HCT116 (cell line): ENCODE measurements around the gene TSPAN1.

Experiments used
- CTCF ChIP-seq, 3 experiments: fragments of 200-600 bp in 1 of 3; sonication (generic) in 1 of 3; IDR thresholded peaks in 2 of 3; conservative IDR thresholded peaks in 1 of 3; 2 replicates each; pipeline ENCODE4 v1.5.1; 2012 to 2017; ENCODE audit warnings: low read depth in 2 of 3, low read length in 2 of 3, antibody characterized with exemption in 1 of 3, borderline replicate concordance in 1 of 3, control low read depth in 1 of 3, mild to moderate bottlenecking in 1 of 3, mixed read lengths in 1 of 3, mixed run types in 1 of 3, moderate library complexity in 1 of 3; ENCODE audit not compliant: insufficient read depth in 1 of 3
- ELF1 ChIP-seq: IDR thresholded peaks from 2 replicates; pipeline ENCODE4 v1.6.1; 2012; ENCODE audit warnings: low read depth, borderline replicate concordance
- EZH2 ChIP-seq: fragments of 200-600 bp; sonication (generic); IDR thresholded peaks from 2 replicates; pipeline ENCODE4 v1.6.1; 2017; ENCODE audit warnings: antibody characterized with exemption, mixed run types
- EZH2phosphoT487 ChIP-seq: fragments of 200-600 bp; IDR thresholded peaks from 2 replicates; pipeline ENCODE4 v1.6.1; 2018; ENCODE audit warnings: antibody characterized with exemption, borderline replicate concordance
- MAX ChIP-seq: IDR thresholded peaks from 2 replicates; pipeline ENCODE4 v1.6.1; 2012
- POLR2A ChIP-seq: IDR thresholded peaks from 2 replicates; pipeline ENCODE4 v1.7.0; 2011; ENCODE audit warnings: borderline replicate concordance; ENCODE audit not compliant: insufficient read depth, insufficient read length; ENCODE audit errors: extremely low read depth
- POLR2AphosphoS5 ChIP-seq: IDR thresholded peaks from 2 replicates; pipeline ENCODE4 v1.6.1; 2011; ENCODE audit warnings: mild to moderate bottlenecking, low read depth, low read length, moderate library complexity
- REST ChIP-seq: IDR thresholded peaks from 2 replicates; pipeline ENCODE4 v1.6.1; 2012; ENCODE audit warnings: low read depth
- YY1 ChIP-seq: IDR thresholded peaks from 2 replicates; pipeline ENCODE4 v1.6.1; 2011; ENCODE audit warnings: low read length, low read depth, moderate library complexity, mild to moderate bottlenecking; ENCODE audit not compliant: insufficient replicate concordance; ENCODE audit errors: extremely low read depth
- ZNF274 ChIP-seq: fragments of 200-500 bp; sonication (Bioruptor generic); IDR thresholded peaks from 2 replicates; pipeline ENCODE4 v1.6.1; 2014; ENCODE audit warnings: mild to moderate bottlenecking, low read depth, low read length, inconsistent platforms
- TF ChIP-seq, protein P1 (sequence below): IDR thresholded peaks from 2 replicates; pipeline ENCODE4 v1.6.1; 2011; ENCODE audit warnings: mild to moderate bottlenecking, low read length, moderate library complexity; ENCODE audit not compliant: insufficient replicate concordance; ENCODE audit errors: extremely low read depth
- TF ChIP-seq, protein P2 (sequence below): IDR thresholded peaks from 2 replicates; pipeline ENCODE4 v1.6.1; 2012

GRCh38 chr1:46205791-46206190 lies 30.9 kb downstream of the TSPAN1 start:
- TF ChIP-seq CTCF (IDR thresholded peaks at IDR 0.05 in 2 of 3, conservative IDR thresholded peaks at IDR 0.05 in 1 of 3; ENCODE audit: borderline replicate concordance in 1 of 3, insufficient read depth in 1 of 3, low read depth in 2 of 3, low read length in 2 of 3), result no peak
- no peak for TF ChIP-seq REST
- no peak for TF ChIP-seq EZH2
- TF ChIP-seq POLR2A, result no peak
- TF ChIP-seq, protein P1, sequence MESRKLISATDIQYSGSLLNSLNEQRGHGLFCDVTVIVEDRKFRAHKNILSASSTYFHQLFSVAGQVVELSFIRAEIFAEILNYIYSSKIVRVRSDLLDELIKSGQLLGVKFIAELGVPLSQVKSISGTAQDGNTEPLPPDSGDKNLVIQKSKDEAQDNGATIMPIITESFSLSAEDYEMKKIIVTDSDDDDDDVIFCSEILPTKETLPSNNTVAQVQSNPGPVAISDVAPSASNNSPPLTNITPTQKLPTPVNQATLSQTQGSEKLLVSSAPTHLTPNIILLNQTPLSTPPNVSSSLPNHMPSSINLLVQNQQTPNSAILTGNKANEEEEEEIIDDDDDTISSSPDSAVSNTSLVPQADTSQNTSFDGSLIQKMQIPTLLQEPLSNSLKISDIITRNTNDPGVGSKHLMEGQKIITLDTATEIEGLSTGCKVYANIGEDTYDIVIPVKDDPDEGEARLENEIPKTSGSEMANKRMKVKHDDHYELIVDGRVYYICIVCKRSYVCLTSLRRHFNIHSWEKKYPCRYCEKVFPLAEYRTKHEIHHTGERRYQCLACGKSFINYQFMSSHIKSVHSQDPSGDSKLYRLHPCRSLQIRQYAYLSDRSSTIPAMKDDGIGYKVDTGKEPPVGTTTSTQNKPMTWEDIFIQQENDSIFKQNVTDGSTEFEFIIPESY, result no peak
- no peak for TF ChIP-seq YY1
- TF ChIP-seq, protein P2, sequence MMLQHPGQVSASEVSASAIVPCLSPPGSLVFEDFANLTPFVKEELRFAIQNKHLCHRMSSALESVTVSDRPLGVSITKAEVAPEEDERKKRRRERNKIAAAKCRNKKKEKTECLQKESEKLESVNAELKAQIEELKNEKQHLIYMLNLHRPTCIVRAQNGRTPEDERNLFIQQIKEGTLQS, result no peak
- no peak for TF ChIP-seq EZH2phosphoT487
- TF ChIP-seq MAX, result no peak
- no peak for TF ChIP-seq POLR2AphosphoS5
- TF ChIP-seq ZNF274, result no peak
- TF ChIP-seq ELF1, result no peak
